Activated CD8-positive, alpha-beta T cell treated with anti-CD3 and anti-CD28 coated beads, Interleukin-2, amount 10 ng/mL, durations not matched to agents 7 days and 5 days (primary cell): ENCODE data around the gene CPNE2. TPM values are rescaled to one million over a fixed set of nuclear protein-coding genes. Genes with fewer than 3 reads are reported as not detected.

ENCODE experiments used
- ATAC-seq: fragments of 150-1000 bp; cut with Tn5 transposase; one replicate; pipeline ENCODE4 v1.10.0; 2021; ENCODE audit warnings: moderate library complexity
- CTCF ChIA-PET: fragments of 350-600 bp; sonication (Branson Sonifier 250); formaldehyde crosslinking; loops from one replicate; lab custom pipeline; 2021; ENCODE audit warnings: antibody characterized with exemption; lab: Charles Lee
- POLR2A ChIA-PET: fragments of 350-600 bp; sonication (Branson Sonifier 250); formaldehyde crosslinking; loops from one replicate; lab custom pipeline; 2021; ENCODE audit warnings: antibody characterized with exemption; lab: Charles Lee
- DNase-seq: peaks from one replicate; pipeline ENCODE4 v3.0.0-alpha.2; 2020
- H3K27ac Mint-ChIP-seq: one replicate; pipeline ENCODE4 v1.8.0; 2021; ENCODE audit warnings: mild to moderate bottlenecking, mixed read lengths
- H3K27me3 Mint-ChIP-seq: one replicate; pipeline ENCODE4 v1.8.0; 2021; ENCODE audit warnings: low read depth, mixed read lengths
- H3K36me3 Mint-ChIP-seq: one replicate; pipeline ENCODE4 v1.8.0; 2021; ENCODE audit warnings: low read depth, mixed read lengths
- H3K4me1 Mint-ChIP-seq: one replicate; pipeline ENCODE4 v1.8.0; 2021; ENCODE audit warnings: low read depth, mixed read lengths
- H3K4me3 Mint-ChIP-seq: one replicate; pipeline ENCODE4 v1.8.0; 2021; ENCODE audit warnings: mild to moderate bottlenecking, mixed read lengths
- H3K9me3 Mint-ChIP-seq: one replicate; pipeline ENCODE4 v1.8.0; 2022; ENCODE audit warnings: mixed read lengths; ENCODE audit not compliant: insufficient read depth
- total RNA-seq, 2 experiments: library from RNA; stranded (reverse); gene quantifications; one replicate each; pipeline ENCODE4 v1.2.3, GENCODE V29; 2021

CPNE2 gene
- total RNA-seq, 2 experiments from 2014 or later: 11.3 to 12.5 TPM

GRCh38 chr16:57084257-57084770 is 8.1 kb upstream of the CPNE2 start:
- Mint-ChIP-seq H3K4me3 (no peak overlapping the region), H3K36me3 (peaks cover 29% of the 10 kb centered on the region), H3K27me3 (peaks cover 5% of the 10 kb centered on the region), H3K27ac (peak overlapping the region; percentile 74), H3K4me1 (peaks cover 8% of the 10 kb centered on the region), H3K9me3 (no peaks in the 10 kb centered on the region)
- ChIA-PET POLR2A (interaction anchor here (0.7 to 1.6 kb wide), 4 partner anchors 12 to 52 kb away, joined by 3 to 6 read pairs (median 4); no protein-coding TSS in a partner anchor), CTCF (interaction anchor here (0.6 to 5.0 kb wide), 41 partner anchors 8 to 334 kb away, joined by 3 to 53 read pairs (median 4); partner anchors contain the start of genes CPNE2, PSME3IP1 and RSPRY1)
- ATAC-seq (peak; percentile 75), DNase-seq (peak; percentile 87)

GRCh38 chr16:57084996-57085395 is 7.4 kb upstream of the CPNE2 start:
- DNase-seq (no peak), ATAC-seq (no peak)
- Mint-ChIP-seq H3K27me3 (peaks cover 5% of the 10 kb centered on the region), H3K27ac (no peak overlapping the region), H3K4me1 (peaks cover 8% of the 10 kb centered on the region), H3K36me3 (peaks cover 22% of the 10 kb centered on the region), H3K9me3 (no peaks in the 10 kb centered on the region), H3K4me3 (no peak overlapping the region)
- ChIA-PET CTCF (interaction anchor here (0.7 to 5.0 kb wide), 23 partner anchors 8 to 334 kb away, joined by 3 to 53 read pairs (median 6); partner anchors contain the start of genes CPNE2, PSME3IP1 and RSPRY1), POLR2A (interaction anchor here (1.1 to 1.6 kb wide), 2 partner anchors 11 to 35 kb away, joined by 4 to 6 read pairs; no protein-coding TSS in a partner anchor)

GRCh38 chr16:57087003-57087402 is 5.4 kb upstream of the CPNE2 start:
- POLR2A ChIA-PET: interaction anchor here (1.2 to 1.4 kb wide), 2 partner anchors 10 to 99 kb away, joined by 3 read pairs; partner anchors contain the start of genes PSME3IP1 and RSPRY1
- Mint-ChIP-seq H3K4me3 (no peak overlapping the region), H3K27me3 (peaks cover 21% of the 10 kb centered on the region), H3K4me1 (peaks cover 8% of the 10 kb centered on the region), H3K36me3 (peaks cover 16% of the 10 kb centered on the region), H3K9me3 (no peaks in the 10 kb centered on the region), H3K27ac (no peak overlapping the region)
- no peak for DNase-seq
- ATAC-seq: no peak
- CTCF ChIA-PET: interaction anchor here (1.0 to 5.0 kb wide), 4 partner anchors 11 to 122 kb away, joined by 3 to 53 read pairs (median 7); no protein-coding TSS in a partner anchor

GRCh38 chr16:57089406-57089805 is 3.0 kb upstream of the CPNE2 start:
- DNase-seq (no peak), ATAC-seq (no peak)
- CTCF ChIA-PET: no interaction called here
- Mint-ChIP-seq H3K36me3 (no peaks in the 10 kb centered on the region), H3K27me3 (peaks cover 32% of the 10 kb centered on the region), H3K4me1 (peaks cover 6% of the 10 kb centered on the region), H3K9me3 (no peaks in the 10 kb centered on the region), H3K27ac (no peak overlapping the region), H3K4me3 (no peak overlapping the region)
- POLR2A ChIA-PET: no interaction called here

GRCh38 chr16:57091200-57091974 is 996 bp upstream of the CPNE2 start:
- Mint-ChIP-seq H3K4me1 (peaks cover 5% of the 10 kb centered on the region), H3K9me3 (no peaks in the 10 kb centered on the region), H3K27ac (no peak overlapping the region), H3K27me3 (peaks cover 37% of the 10 kb centered on the region), H3K36me3 (no peaks in the 10 kb centered on the region), H3K4me3 (peak overlapping the region; percentile 57)
- ChIA-PET CTCF (interaction anchor here (1.0 to 2.9 kb wide), 7 partner anchors 7 to 126 kb away, joined by 3 to 22 read pairs (median 7); partner anchors contain the start of genes PSME3IP1 and RSPRY1), POLR2A (interaction anchor here (1.5 kb wide), 1 partner anchor 51 kb away, joined by 3 read pairs; no protein-coding TSS in a partner anchor)
- ATAC-seq (no peak), DNase-seq (no peak)

GRCh38 chr16:57092786-57093411 is 516 bp downstream of the CPNE2 start:
- DNase-seq (peak; percentile 46), ATAC-seq (peak; percentile 64)
- Mint-ChIP-seq H3K27me3 (peaks cover 37% of the 10 kb centered on the region), H3K9me3 (no peaks in the 10 kb centered on the region), H3K4me3 (peak overlapping the region; percentile 62), H3K4me1 (peaks cover 9% of the 10 kb centered on the region), H3K27ac (no peak overlapping the region), H3K36me3 (no peaks in the 10 kb centered on the region)
- CTCF ChIA-PET: interaction anchor here (0.6 to 3.0 kb wide), 37 partner anchors 9 to 315 kb away, joined by 3 to 22 read pairs (median 4); partner anchors contain the start of genes PSME3IP1 and RSPRY1
- POLR2A ChIA-PET: interaction anchor here (1.2 to 1.5 kb wide), 2 partner anchors 28 to 49 kb away, joined by 3 read pairs; no protein-coding TSS in a partner anchor

GRCh38 chr16:57093666-57094564 is 1.5 kb downstream of the CPNE2 start:
- Mint-ChIP-seq H3K9me3 (no peaks in the 10 kb centered on the region), H3K4me1 (peaks cover 18% of the 10 kb centered on the region), H3K27ac (peak overlapping the region; percentile 50), H3K27me3 (peaks cover 37% of the 10 kb centered on the region), H3K4me3 (peak overlapping the region; percentile 62), H3K36me3 (no peaks in the 10 kb centered on the region)
- ATAC-seq (no peak), DNase-seq (no peak)
- ChIA-PET CTCF (interaction anchor here (0.6 to 8.2 kb wide), 28 partner anchors 8 to 172 kb away, joined by 3 to 53 read pairs (median 5); partner anchors contain the start of genes PSME3IP1 and RSPRY1), POLR2A (interaction anchor here (1.2 kb wide), 1 partner anchor 29 kb away, joined by 3 read pairs; no protein-coding TSS in a partner anchor)

GRCh38 chr16:57094911-57095310 is 2.5 kb downstream of the CPNE2 start:
- POLR2A ChIA-PET: interaction anchor here (1.2 kb wide), 1 partner anchor 56 kb away, joined by 3 read pairs; no protein-coding TSS in a partner anchor
- no peaks in the 10 kb centered on the region for H3K36me3 Mint-ChIP-seq
- H3K27me3 Mint-ChIP-seq: peaks cover 34% of the 10 kb centered on the region
- no peak for ATAC-seq
- no peak overlapping the region for H3K27ac Mint-ChIP-seq
- peaks cover 19% of the 10 kb centered on the region for H3K4me1 Mint-ChIP-seq
- DNase-seq: no peak
- no peaks in the 10 kb centered on the region for H3K9me3 Mint-ChIP-seq
- no peak overlapping the region for H3K4me3 Mint-ChIP-seq
- CTCF ChIA-PET: interaction anchor here (0.7 to 8.2 kb wide), 3 partner anchors 10 to 57 kb away, joined by 3 to 53 read pairs (median 16); no protein-coding TSS in a partner anchor

GRCh38 chr16:57096192-57096591 is 3.8 kb downstream of the CPNE2 start:
- ChIA-PET CTCF (interaction anchor here (1.3 to 8.2 kb wide), 4 partner anchors 11 to 90 kb away, joined by 3 to 53 read pairs (median 5); partner anchors contain the start of genes PSME3IP1 and RSPRY1), POLR2A (interaction anchor here (0.8 to 1.4 kb wide), 2 partner anchors 12 to 32 kb away, joined by 3 to 4 read pairs; no protein-coding TSS in a partner anchor)
- Mint-ChIP-seq H3K4me1 (peaks cover 19% of the 10 kb centered on the region), H3K27ac (no peak overlapping the region), H3K4me3 (no peak overlapping the region), H3K36me3 (no peaks in the 10 kb centered on the region), H3K27me3 (peaks cover 28% of the 10 kb centered on the region), H3K9me3 (no peaks in the 10 kb centered on the region)
- DNase-seq: no peak
- ATAC-seq: no peak

GRCh38 chr16:57096793-57097192 is 4.4 kb downstream of the CPNE2 start:
- Mint-ChIP-seq H3K4me1 (peaks cover 19% of the 10 kb centered on the region), H3K27me3 (peaks cover 22% of the 10 kb centered on the region), H3K4me3 (no peak overlapping the region), H3K27ac (no peak overlapping the region), H3K36me3 (no peaks in the 10 kb centered on the region), H3K9me3 (no peaks in the 10 kb centered on the region)
- CTCF ChIA-PET: interaction anchor here (1.2 to 8.2 kb wide), 6 partner anchors 12 to 89 kb away, joined by 3 to 53 read pairs (median 4); partner anchors contain the start of genes PSME3IP1 and RSPRY1
- POLR2A ChIA-PET: interaction anchor here (0.5 to 0.8 kb wide), 2 partner anchors 12 to 89 kb away, joined by 4 to 5 read pairs; partner anchors contain the start of genes PSME3IP1 and RSPRY1
- no peak for DNase-seq
- no peak for ATAC-seq
